ENCODE results near the gene PRND.

GRCh38 chr20:4694076-4694475, 27.6 kb upstream of the PRND start:
- no peak for TF ChIP-seq EZH2 (IDR thresholded peaks at IDR 0.05; ENCODE audit: low read depth)
- no peak for TF ChIP-seq CTCF (conservative IDR thresholded peaks at IDR 0.05)

Measured in PC-9 (cell line).